Eye (tissue), 1 donor: Measurements from ENCODE around the gene BCKDK.

Experiments
- DNase-seq: peaks from one replicate; pipeline ENCODE4 v3.0.0-alpha.2; 2015

The BCKDK gene

DNA sequence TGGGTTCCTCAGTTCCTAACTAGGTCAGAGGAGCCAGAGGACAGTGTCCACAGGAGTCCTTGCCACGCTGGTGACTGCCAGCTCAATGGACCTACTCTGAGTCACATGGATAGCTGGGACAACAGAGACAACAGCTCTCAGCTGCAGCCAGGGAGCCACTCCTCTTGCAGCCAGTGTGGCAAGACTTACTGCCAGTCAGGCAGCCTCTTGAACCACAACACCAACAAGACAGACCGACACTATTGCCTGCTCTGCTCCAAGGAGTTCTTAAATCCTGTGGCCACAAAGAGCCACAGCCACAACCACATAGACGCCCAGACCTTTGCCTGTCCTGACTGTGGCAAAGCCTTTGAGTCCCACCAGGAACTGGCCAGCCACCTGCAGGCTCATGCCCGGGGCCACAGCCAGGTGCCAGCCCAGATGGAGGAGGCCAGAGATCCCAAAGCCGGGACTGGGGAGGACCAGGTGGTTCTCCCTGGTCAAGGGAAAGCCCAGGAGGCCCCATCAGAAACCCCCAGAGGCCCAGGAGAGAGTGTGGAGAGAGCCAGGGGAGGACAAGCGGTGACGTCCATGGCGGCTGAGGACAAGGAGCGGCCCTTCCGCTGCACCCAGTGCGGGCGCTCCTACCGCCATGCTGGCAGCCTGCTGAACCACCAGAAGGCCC, 27.3 kb upstream of the BCKDK start:
- no peak for DNase-seq

DNA sequence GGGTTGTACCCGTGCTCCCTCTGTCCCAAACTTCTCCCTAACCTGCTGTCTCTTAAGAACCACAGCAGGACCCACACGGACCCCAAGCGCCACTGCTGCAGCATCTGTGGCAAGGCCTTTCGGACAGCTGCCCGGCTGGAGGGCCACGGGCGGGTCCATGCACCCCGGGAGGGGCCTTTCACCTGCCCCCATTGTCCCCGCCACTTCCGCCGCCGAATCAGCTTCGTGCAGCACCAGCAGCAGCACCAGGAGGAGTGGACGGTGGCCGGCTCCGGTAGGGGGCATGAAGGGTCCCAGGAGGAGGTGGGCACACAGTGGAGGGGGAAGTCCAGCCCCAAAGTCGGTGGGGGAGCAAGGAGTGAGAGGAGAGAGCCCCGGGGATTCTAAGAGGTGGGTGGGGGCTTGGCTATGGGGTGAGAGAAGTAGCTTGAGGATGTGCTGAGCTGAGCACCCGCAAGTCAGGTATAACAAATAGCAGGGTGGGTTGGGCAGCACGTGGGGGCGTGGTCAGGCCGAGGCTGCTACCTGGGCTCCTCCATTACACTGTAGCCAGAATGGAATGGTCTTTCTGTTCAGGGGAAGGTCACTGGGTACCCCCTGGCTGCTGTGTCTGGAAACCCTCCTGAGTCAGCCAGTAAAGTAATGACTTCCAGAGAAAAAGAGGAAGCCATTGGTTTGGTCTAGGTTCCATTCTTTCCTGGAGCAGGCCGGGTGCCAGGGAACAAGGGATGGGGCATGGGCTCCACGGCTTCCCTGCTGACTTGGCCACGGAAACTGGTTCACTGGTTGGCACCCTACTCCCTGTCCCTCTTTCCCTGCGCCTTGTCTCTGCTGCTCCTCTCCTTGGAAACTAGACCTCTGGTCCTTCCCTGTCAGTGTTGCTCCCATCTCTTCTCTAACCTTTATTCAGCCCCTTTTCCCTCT, 26.5 kb upstream of the BCKDK start:
- no peak for DNase-seq

GRCh38 chr16:31082368-31083045, 25.7 kb upstream of the BCKDK start:
- DNase-seq = no peak

DNA sequence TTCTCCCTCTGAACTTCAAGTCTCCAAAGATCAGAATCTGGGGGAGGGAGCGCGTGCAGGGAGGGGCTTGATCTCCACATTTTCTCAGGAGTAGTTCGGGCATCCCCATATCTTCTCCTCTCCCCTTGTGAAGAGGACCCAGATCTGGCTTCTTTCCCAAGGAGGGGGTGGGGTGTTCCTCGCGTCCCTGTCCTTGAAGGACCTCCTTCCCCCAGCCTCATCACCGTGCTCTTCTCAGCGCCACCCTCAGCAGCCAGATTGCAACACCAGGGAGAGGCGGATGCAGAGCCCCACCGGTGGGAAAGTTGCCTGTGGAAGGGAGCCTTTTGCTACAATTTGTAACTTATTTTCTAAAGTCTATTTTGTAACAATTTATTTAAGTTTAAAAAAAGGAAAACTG, 25.1 kb upstream of the BCKDK start:
- no peak for DNase-seq

- no peak for DNase-seq
Measured at GRCh38 chr16:31083556-31083955, 24.6 kb upstream of the BCKDK start.

GRCh38 chr16:31083981-31084380, 24.2 kb upstream of the BCKDK start:
- DNase-seq = no peak

DNA sequence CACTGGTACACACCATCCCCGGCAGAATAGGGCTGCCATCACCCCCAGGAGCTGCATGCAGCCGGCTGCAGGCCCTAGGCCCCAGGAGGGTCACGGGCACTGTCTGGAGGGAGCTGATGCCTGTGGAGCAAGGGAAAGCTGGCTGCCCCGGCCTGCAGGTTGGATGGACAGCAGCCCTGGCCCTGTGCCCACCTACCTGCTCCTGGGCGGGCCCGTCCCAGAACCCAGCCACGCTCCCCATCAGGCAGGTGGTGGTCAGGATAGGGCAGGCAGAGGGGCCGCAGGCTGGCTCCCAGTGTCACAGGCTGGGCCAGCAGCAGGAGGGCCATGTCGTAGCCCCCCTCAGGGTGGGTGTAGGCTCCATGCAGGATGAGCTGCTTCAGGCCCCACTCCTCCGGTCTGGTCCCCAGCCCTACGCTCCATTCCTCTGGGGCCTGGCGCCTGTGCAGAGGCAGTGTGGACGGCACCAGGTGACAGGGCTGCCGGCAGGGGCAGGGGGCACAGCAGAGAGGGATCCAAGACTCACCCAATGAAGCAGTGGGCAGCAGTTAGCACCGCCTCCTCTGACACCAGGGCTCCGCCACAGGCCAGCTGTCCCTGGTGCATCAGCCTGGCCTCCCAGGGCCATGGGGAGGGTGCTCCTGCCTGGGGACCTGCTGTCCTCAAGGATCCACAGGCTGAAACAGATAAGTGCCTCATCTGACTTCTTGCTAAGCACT, 23.4 kb upstream of the BCKDK start:
- no peak for DNase-seq

DNA sequence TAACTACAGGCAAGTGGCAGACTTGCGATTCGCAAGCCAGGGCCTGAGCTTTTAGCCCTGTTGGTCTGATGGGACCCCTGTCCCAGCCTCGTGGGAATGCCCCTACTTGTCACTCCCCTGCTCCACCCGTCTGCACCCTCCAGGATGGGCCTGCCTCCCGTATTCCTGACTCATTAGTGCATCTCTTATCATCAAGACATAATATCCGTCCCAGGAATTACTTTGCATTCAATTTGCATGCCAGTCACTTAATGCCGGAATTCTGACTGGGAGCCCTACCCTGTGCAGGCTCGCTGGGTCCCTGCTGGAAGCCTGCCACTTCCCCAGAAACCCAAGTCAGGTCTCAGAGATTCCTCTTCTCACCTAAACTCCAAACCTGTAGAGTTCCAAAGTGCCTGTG, 22.8 kb upstream of the BCKDK start:
- no peak for DNase-seq

DNA sequence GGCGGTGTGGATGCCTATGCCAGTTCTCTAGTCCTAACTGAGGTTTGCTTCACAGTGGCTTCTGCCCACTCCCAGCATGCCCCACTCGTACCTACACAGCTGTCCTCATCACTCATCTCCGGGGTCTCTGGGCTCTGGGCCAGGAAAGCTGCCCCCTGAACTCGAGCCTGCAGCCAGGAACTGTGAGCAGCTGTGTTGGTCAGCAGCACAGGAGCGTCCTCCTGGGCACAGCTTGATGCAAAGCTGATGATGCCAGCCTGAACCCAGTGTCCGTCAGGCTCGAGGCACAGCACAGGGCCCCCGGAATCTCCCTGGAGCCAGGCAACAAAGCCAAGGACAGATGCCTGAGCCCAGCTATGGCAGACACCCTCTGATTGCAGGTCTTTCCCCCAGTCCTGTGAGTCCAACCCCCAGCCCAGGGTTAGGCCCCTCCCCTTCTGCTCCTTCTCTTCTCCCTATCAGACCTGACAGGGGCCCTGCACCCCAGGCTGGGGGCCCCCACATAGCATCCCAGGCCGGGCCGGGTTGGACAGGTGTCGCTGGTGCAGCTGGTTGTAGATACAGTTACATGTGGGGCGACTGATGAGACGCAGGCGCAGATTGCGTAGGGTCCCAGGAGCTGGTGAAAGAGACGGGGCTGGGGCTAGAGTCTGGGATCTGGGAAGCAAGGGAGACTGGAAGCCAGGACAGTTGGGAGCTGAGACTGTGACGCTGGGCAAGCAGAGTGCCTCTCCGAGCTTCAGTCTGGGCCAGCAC, 22.1 kb upstream of the BCKDK start:
- DNase-seq = peak; percentile 33

- no peak for DNase-seq
Measured at GRCh38 chr16:31086629-31086906, 21.6 kb upstream of the BCKDK start.

DNA sequence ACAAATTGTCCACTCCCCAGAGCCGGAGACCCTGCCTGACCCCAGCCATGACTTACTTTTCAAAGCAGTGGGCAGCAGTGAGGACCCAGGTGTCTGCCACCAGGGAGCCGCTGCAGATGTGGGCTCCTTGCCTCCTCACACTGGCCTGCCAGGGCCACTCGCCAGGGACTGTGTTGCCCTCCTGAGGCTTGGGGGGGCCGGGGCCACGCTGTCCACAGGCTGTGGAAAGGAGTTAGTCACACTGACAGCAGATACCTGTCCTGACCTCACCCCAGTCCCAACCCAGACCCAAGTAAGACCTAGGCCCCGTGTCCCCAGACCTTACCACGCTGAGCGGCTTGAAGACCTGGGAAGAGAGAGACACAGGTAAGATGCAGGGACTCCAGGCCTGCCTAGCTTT, 20.7 kb upstream of the BCKDK start:
- DNase-seq = no peak

GRCh38 chr16:31087971-31088370, 20.2 kb upstream of the BCKDK start:
- no peak for DNase-seq

- no peak for DNase-seq
Measured at GRCh38 chr16:31088459-31089183, 19.6 kb upstream of the BCKDK start, which contains the start of gene PRSS53. TSS of gene PRSS53 (minus strand) at chr16:31088943. CDS start at chr16:31088809, 134 bp downstream.

DNA sequence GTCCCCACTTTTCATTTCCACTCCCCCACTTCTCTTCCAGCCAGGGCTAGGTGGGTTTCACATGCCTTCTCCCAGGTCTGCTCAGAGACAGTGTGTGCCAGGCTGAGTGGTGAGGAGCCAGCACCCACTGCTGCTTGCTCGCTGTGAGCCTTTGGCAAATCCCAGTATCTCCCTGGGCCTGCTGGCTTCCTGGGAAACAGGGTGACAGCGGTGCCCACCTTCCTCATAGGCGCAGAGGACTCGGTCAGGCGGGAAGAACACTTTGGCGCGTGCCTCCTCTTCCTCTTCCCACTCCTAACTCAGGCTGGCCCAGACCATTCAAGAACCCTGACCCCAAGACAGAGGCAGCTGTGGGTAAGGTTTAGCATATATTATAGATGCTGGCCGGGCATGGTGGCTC, 19.0 kb upstream of the BCKDK start:
- no peak for DNase-seq

GRCh38 chr16:31090540-31090939, 17.6 kb upstream of the BCKDK start:
- no peak for DNase-seq

GRCh38 chr16:31092330-31092729, 15.9 kb upstream of the BCKDK start:
- no peak for DNase-seq

DNA sequence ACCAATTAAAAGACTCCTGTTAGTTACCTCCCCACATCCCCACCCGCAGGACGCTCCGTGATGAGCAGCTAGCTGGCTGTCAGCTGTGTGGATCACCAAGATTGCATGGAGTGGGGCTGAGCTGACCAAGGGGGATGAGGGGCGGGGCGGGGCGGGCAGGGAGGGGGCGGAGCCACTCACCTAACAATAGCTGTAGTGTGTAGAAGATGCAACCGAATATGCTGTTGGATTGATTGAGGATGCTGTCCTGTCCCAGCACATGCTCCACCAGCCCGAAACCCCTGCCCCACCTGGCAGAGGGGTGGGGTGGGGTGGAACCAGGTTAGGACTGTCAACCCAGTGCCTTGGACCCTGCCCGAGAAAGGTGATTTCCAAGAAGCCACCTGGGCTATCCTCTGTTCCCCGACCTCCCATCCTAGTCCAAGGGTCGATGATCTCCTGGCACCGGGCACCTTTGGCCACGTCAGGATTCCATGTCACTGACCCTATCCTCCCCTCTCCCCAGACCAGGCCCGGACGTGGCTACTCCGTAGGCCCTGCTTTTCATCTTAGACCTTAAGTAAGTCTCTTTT, 15.0 kb upstream of the BCKDK start:
- peak; percentile 67 for DNase-seq

DNA sequence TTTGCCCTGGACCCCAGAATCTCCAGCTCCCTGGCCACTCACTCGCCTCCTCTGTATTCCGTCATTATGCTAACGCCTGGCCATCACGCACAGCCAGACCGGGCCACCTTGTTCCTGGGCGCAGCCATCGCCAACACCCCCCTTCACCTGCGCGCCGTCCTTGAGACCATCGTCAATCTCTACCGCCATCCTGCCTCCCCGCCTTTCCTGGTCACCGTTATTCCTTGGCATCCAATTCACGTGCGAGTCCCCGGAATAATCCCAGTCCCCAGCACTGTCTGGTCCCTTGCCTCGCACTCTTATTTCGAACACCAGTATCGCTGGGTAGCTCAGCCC, 14.1 kb upstream of the BCKDK start:
- no peak for DNase-seq

- peak; percentile 97 for DNase-seq
Measured at GRCh38 chr16:31094424-31095120, 13.6 kb upstream of the BCKDK start, which contains the start of gene VKORC1. TSS of gene VKORC1 (minus strand) at chr16:31094797. CDS start at chr16:31094729, 68 bp downstream.

DNA sequence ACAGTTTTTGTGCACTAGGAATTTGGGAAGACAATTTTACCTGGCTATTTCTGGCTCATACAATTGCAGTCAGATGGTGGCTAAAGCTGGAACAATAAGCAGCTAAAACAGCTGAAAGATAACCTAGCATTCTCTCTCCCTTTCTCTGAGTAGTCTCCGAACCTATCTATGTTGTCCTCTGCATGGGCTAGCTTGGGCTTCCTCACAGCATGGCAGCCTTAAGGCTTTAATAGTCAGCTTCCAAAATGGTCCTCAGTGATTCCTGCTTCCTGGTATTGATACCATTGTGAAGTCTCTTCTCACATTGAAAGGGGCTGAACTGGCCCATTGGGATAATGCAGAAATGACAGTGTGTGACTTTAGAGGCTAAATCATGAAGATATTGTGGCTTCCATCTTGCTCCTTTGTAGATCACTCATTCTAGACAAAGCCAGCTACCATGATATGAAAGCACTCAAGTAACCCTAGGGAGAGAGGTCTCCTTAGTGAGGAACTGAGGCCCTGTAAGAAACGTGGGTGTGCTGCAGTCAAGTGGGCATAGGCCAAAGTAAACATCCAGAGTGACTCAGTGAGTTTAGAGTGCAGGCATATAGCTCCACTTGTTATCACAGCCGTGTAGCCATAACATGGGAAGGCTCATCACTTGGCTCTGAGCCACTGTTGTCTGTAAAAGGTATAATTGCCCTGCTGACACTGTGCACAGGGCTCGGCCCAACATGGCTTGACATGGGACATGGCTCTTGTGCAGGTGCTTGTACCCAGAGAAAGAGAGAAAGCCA, 8.1 kb upstream of the BCKDK start:
- no peak for DNase-seq
